Activated CD4-positive, CD25-positive, alpha-beta regulatory T cell (primary cell): ENCODE measurements around the gene MRPS7.

ENCODE experiments used
- DNase-seq, 4 experiments: peaks; one replicate each; lab custom pipeline; 2025; lab: John Stamatoyannopoulos, UW

MRPS7 gene

GRCh38 chr17:75308732-75309629 lies 47.3 kb downstream of the MRPS7 start:
- no peak for DNase-seq

GRCh38 chr17:75313941-75314551 lies 52.4 kb downstream of the MRPS7 start:
- DNase-seq: no peak

GRCh38 chr17:75315541-75316243 lies 54.0 kb downstream of the MRPS7 start:
- DNase-seq: no peak
